HCT116 (cell line): ENCODE results near the gene NABP1. TPM values are rescaled to one million over a fixed set of nuclear protein-coding genes. Genes with fewer than 3 reads are reported as not detected.

Experiments
- ATAC-seq: fragments of 200-7000 bp; cut with Tn5 transposase; 2 replicates; pipeline ENCODE4 v1.9.1; 2020; ENCODE audit warnings: mild to moderate bottlenecking, moderate library complexity
- BruUV-seq: library from RNA; stranded (reverse); fragments of 400-500 nt; replicated peaks from 2 replicates; lab custom pipeline; 2021; lab: Mats Ljungman, UMichigan
- CTCF ChIA-PET: fragments of 300-600 bp; sonication (Branson Sonifier 250); formaldehyde crosslinking; loops from one replicate; lab custom pipeline; 2021; ENCODE audit warnings: antibody characterized with exemption; lab: Charles Lee
- POLR2A ChIA-PET: fragments of 300-600, 350-600 bp; sonication (Branson Sonifier 250); formaldehyde crosslinking; loops from one replicate; lab custom pipeline; 2021; ENCODE audit warnings: antibody characterized with exemption; lab: Charles Lee
- RAD21 ChIA-PET, 2 experiments: fragments of 300-600 bp; sonication (Branson Sonifier 250); formaldehyde crosslinking; loops; one replicate each; lab custom pipeline; 2023; ENCODE audit warnings: low total read pairs in 2 of 2; ENCODE audit not compliant: uncharacterized antibody in 2 of 2, unreplicated experiment in 2 of 2, low non-redundant PET in 1 of 2; lab: Charles Lee
- DNase-seq: peaks from one replicate; pipeline ENCODE4 v3.0.0-alpha.2; 2010; ENCODE audit warnings: low read depth, low spot score
- H2AFZ ChIP-seq: fragments of 200-600 bp; shearing (Covaris generic), sonication (generic); 2 replicates; pipeline ENCODE4 v1.6.1; 2017; ENCODE audit warnings: low read depth, mixed run types, mixed read lengths, antibody characterized with exemption, low read length; ENCODE audit not compliant: poor library complexity, severe bottlenecking
- H3K27ac ChIP-seq: 2 replicates; pipeline ENCODE4 v1.5.1; 2012; ENCODE audit warnings: low read depth, low read length
- H3K27me3 ChIP-seq: fragments of 200-600 bp; sonication (generic); 2 replicates; pipeline ENCODE4 v1.6.1; 2016; ENCODE audit warnings: mixed run types, low read length, mixed read lengths; ENCODE audit not compliant: insufficient read depth
- H3K36me3 ChIP-seq, 2 experiments: fragments of 200-500 bp in 1 of 2; fragments of 200-600 bp in 1 of 2; sonication (Bioruptor generic) in 1 of 2; sonication (generic) in 1 of 2; 2 replicates each; pipeline versions ENCODE4 v1.5.1 to v1.6.1; 2014 to 2016; ENCODE audit warnings: low read length in 2 of 2, inconsistent platforms in 1 of 2, mixed read lengths in 1 of 2, mixed run types in 1 of 2; ENCODE audit not compliant: insufficient read depth in 2 of 2, control insufficient read depth in 1 of 2
- H3K4me1 ChIP-seq, 2 experiments: fragments of 200-600 bp in 1 of 2; sonication (generic) in 1 of 2; 2 replicates each; pipeline versions ENCODE4 v1.5.1 to v1.6.1; 2012 to 2017; ENCODE audit warnings: low read length in 2 of 2, inconsistent platforms in 1 of 2, mild to moderate bottlenecking in 1 of 2, mixed read lengths in 1 of 2, mixed run types in 1 of 2, moderate library complexity in 1 of 2; ENCODE audit not compliant: insufficient read depth in 2 of 2, control insufficient read depth in 1 of 2
- H3K4me2 ChIP-seq: fragments of 200-600 bp; sonication (generic); 2 replicates; pipeline ENCODE4 v1.6.1; 2017; ENCODE audit warnings: mixed run types, low read length, mixed read lengths
- H3K4me3 ChIP-seq, 2 experiments: fragments of 200-600 bp in 1 of 2; sonication (generic) in 1 of 2; replicated peaks in 1 of 2; 2 replicates each; pipeline ENCODE4 v1.5.1; 2011 to 2016; ENCODE audit warnings: low read length in 2 of 2, control low read depth in 1 of 2, low read depth in 1 of 2, mild to moderate bottlenecking in 1 of 2, mixed read lengths in 1 of 2, mixed run types in 1 of 2
- H3K79me2 ChIP-seq: fragments of 200-600 bp; sonication (generic); 2 replicates; pipeline ENCODE4 v1.6.1; 2017; ENCODE audit warnings: mild to moderate bottlenecking, mixed run types, low read length, moderate library complexity, mixed read lengths; ENCODE audit not compliant: insufficient read depth
- H3K9ac ChIP-seq: fragments of 200-600 bp; sonication (generic); 2 replicates; pipeline ENCODE4 v1.6.1; 2016; ENCODE audit warnings: low read length, mixed read lengths
- H3K9me2 ChIP-seq: fragments of 200-600 bp; sonication (generic), shearing (Covaris generic); 2 replicates; pipeline ENCODE4 v1.6.1; 2017; ENCODE audit warnings: mixed run types, mild to moderate bottlenecking, moderate library complexity; ENCODE audit not compliant: insufficient read depth
- H3K9me3 ChIP-seq, 2 experiments: fragments of 200-500 bp in 1 of 2; fragments of 200-600 bp in 1 of 2; sonication (Bioruptor generic) in 1 of 2; sonication (generic) in 1 of 2; 2 replicates each; pipeline ENCODE4 v1.6.1; 2014 to 2017; ENCODE audit warnings: low read length in 2 of 2, mixed read lengths in 2 of 2, inconsistent platforms in 1 of 2, low read depth in 1 of 2, mild to moderate bottlenecking in 1 of 2, mixed run types in 1 of 2, moderate library complexity in 1 of 2; ENCODE audit not compliant: control insufficient read depth in 1 of 2, insufficient read depth in 1 of 2
- H4K20me1 ChIP-seq: fragments of 200-600 bp; sonication (generic), shearing (Covaris generic); 2 replicates; pipeline ENCODE4 v1.6.1; 2017; ENCODE audit warnings: mixed run types, mild to moderate bottlenecking, moderate library complexity; ENCODE audit not compliant: insufficient read depth
- CTCF ChIP-seq, 3 experiments: fragments of 200-600 bp in 1 of 3; sonication (generic) in 1 of 3; IDR thresholded peaks in 2 of 3; conservative IDR thresholded peaks in 1 of 3; 2 replicates each; pipeline ENCODE4 v1.5.1; 2012 to 2017; ENCODE audit warnings: low read depth in 2 of 3, low read length in 2 of 3, antibody characterized with exemption in 1 of 3, borderline replicate concordance in 1 of 3, control low read depth in 1 of 3, mild to moderate bottlenecking in 1 of 3, mixed read lengths in 1 of 3, mixed run types in 1 of 3, moderate library complexity in 1 of 3; ENCODE audit not compliant: insufficient read depth in 1 of 3
- EGR1 ChIP-seq: IDR thresholded peaks from 2 replicates; pipeline ENCODE4 v1.6.1; 2012; ENCODE audit warnings: low read depth
- ELF1 ChIP-seq: IDR thresholded peaks from 2 replicates; pipeline ENCODE4 v1.6.1; 2012; ENCODE audit warnings: low read depth, borderline replicate concordance
- EZH2phosphoT487 ChIP-seq: fragments of 200-600 bp; IDR thresholded peaks from 2 replicates; pipeline ENCODE4 v1.6.1; 2018; ENCODE audit warnings: antibody characterized with exemption, borderline replicate concordance
- FOSL1 ChIP-seq: IDR thresholded peaks from 2 replicates; pipeline ENCODE4 v1.6.1; 2012; ENCODE audit warnings: low read depth
- JUND ChIP-seq: IDR thresholded peaks from 2 replicates; pipeline ENCODE4 v1.6.1; 2012
- MAX ChIP-seq: IDR thresholded peaks from 2 replicates; pipeline ENCODE4 v1.6.1; 2012
- POLR2A ChIP-seq: IDR thresholded peaks from 2 replicates; pipeline ENCODE4 v1.7.0; 2011; ENCODE audit warnings: borderline replicate concordance; ENCODE audit not compliant: insufficient read depth, insufficient read length; ENCODE audit errors: extremely low read depth
- POLR2AphosphoS5 ChIP-seq: IDR thresholded peaks from 2 replicates; pipeline ENCODE4 v1.6.1; 2011; ENCODE audit warnings: mild to moderate bottlenecking, low read depth, low read length, moderate library complexity
- RAD21 ChIP-seq: IDR thresholded peaks from 2 replicates; pipeline ENCODE4 v1.6.1; 2012; ENCODE audit warnings: low read depth, mild to moderate bottlenecking
- REST ChIP-seq: IDR thresholded peaks from 2 replicates; pipeline ENCODE4 v1.6.1; 2012; ENCODE audit warnings: low read depth
- SIN3A ChIP-seq: IDR thresholded peaks from 2 replicates; pipeline ENCODE4 v1.6.1; 2012; ENCODE audit warnings: low read depth
- SP1 ChIP-seq: IDR thresholded peaks from 2 replicates; pipeline ENCODE4 v1.6.1; 2012; ENCODE audit warnings: low read depth
- SRF ChIP-seq: IDR thresholded peaks from 2 replicates; pipeline ENCODE4 v1.6.1; 2012; ENCODE audit warnings: low read depth
- TCF7L2 ChIP-seq: IDR thresholded peaks from 2 replicates; pipeline ENCODE4 v1.7.0; 2011; ENCODE audit warnings: borderline replicate concordance, inconsistent platforms; ENCODE audit not compliant: insufficient read depth, insufficient read length; ENCODE audit errors: extremely low read depth
- YY1 ChIP-seq: IDR thresholded peaks from 2 replicates; pipeline ENCODE4 v1.6.1; 2011; ENCODE audit warnings: low read length, low read depth, moderate library complexity, mild to moderate bottlenecking; ENCODE audit not compliant: insufficient replicate concordance; ENCODE audit errors: extremely low read depth
- ZBTB33 ChIP-seq: IDR thresholded peaks from 2 replicates; pipeline ENCODE4 v1.6.1; 2011; ENCODE audit warnings: mild to moderate bottlenecking, low read length, moderate library complexity; ENCODE audit not compliant: insufficient replicate concordance; ENCODE audit errors: extremely low read depth
- ZFX ChIP-seq: fragments of 450-650 bp; IDR thresholded peaks from 2 replicates; pipeline ENCODE4 v1.6.1; 2017
- intact Hi-C: fragments of 100-400 bp; cut with micrococcal nuclease; formaldehyde crosslinking; loops from 2 replicates; pipeline ENCODE4 v1.10.0; 2022
- total RNA-seq: library from RNA; stranded (reverse); gene quantifications from one replicate; pipeline ENCODE4 v1.2.1, GENCODE V29; 2021; ENCODE audit not compliant: unreplicated experiment

NABP1 gene
- total RNA-seq, 1 experiment from 2014 or later = 39.3 TPM

- H3K9me2 ChIP-seq = no peaks in the 10 kb centered on the region
- no peak overlapping the region for H2AFZ ChIP-seq
- no peak overlapping the region for H3K9ac ChIP-seq
- H3K27ac ChIP-seq = no peak overlapping the region
- no peak overlapping the region for H3K4me2 ChIP-seq
- H4K20me1 ChIP-seq = no peaks in the 10 kb centered on the region; the same call in 1 of the 2 replicates
- TF ChIP-seq FOSL1 (no peak), MAX (no peak), CTCF (IDR thresholded peaks at IDR 0.05 in 2 of 3, conservative IDR thresholded peaks at IDR 0.05 in 1 of 3; ENCODE audit: borderline replicate concordance in 1 of 3, insufficient read depth in 1 of 3, low read depth in 2 of 3, low read length in 2 of 3) (no peak), POLR2AphosphoS5 (no peak), ELF1 (no peak), SP1 (no peak), JUND (no peak), EGR1 (no peak), RAD21 (no peak), ZBTB33 (no peak), SIN3A (no peak), REST (no peak), EZH2phosphoT487 (no peak), ZFX (no peak), POLR2A (no peak), TCF7L2 (no peak), YY1 (no peak), SRF (no peak)
- TF ChIP-seq, all 23 proteins: peak for 0
- ATAC-seq (no peak), DNase-seq (no peak)
- CTCF ChIA-PET = no interaction called here
- RAD21 ChIA-PET = no interaction called here
- H3K36me3 ChIP-seq = peaks cover 34 to 56% of the 10 kb centered on the region in 2 experiments
- peaks cover 15 to 35% of the 10 kb centered on the region in 2 experiments for H3K4me1 ChIP-seq
- intact Hi-C loops = no loop called here
- peaks cover 20% of the 10 kb centered on the region for H3K79me2 ChIP-seq
- no peaks in the 10 kb centered on the region for H3K27me3 ChIP-seq
- H3K9me3 ChIP-seq = no peaks in the 10 kb centered on the region
- no peak overlapping the region for H3K4me3 ChIP-seq
- POLR2A ChIA-PET = interaction anchor here (1.7 kb wide), 1 partner anchor 8 kb away, joined by 6 read pairs; the partner anchor contains the start of gene NABP1
- no TSS peak for BruUV-seq
Measured at GRCh38 chr2:191686066-191686465, 8.1 kb downstream of the NABP1 start.
